Stimulated activated CD8-positive, alpha-beta memory T cell treated with anti-CD3 and anti-CD28 coated beads, Interleukin-2, amount 100 ng/mL, for 48 hours (primary cell): ENCODE results near the gene SNTB2.
"Not testable (repeated sequence)": the region's sequence is repeated elsewhere in the genome, so short reads cannot be mapped to it uniquely, and the experiment has no call there.

ENCODE experiments used
- DNase-seq, 2 donors: peaks; one replicate each; pipeline ENCODE4 v3.0.0-alpha.2; 2020; ENCODE audit warnings: low read depth in 2 of 2

The SNTB2 gene

GRCh38 chr16:69186642-69187445 is at the start of gene SNTB2:
TSS of gene SNTB2 (plus strand) at chr16:69187164. CDS start at chr16:69187167, 3 bp downstream.
- peak; percentile 73 to 81 for DNase-seq

GRCh38 chr16:69138608-69139007 is 48.4 kb upstream of the SNTB2 start:
- DNase-seq: no peak

GRCh38 chr16:69139464-69139863 is 47.5 kb upstream of the SNTB2 start:
- not testable (repeated sequence) for DNase-seq

GRCh38 chr16:69141014-69141413 is 46.0 kb upstream of the SNTB2 start:
- DNase-seq: no peak

GRCh38 chr16:69141936-69142335 is 45.0 kb upstream of the SNTB2 start:
- no peak for DNase-seq

- no peak for DNase-seq
Measured at GRCh38 chr16:69143116-69143515, 43.8 kb upstream of the SNTB2 start.

- no peak for DNase-seq
Measured at GRCh38 chr16:69145658-69146057, 41.3 kb upstream of the SNTB2 start.

GRCh38 chr16:69149621-69150020 is 37.3 kb upstream of the SNTB2 start:
- DNase-seq: not testable (repeated sequence)

GRCh38 chr16:69150146-69150865 is 36.7 kb upstream of the SNTB2 start:
- DNase-seq: no peak

GRCh38 chr16:69157196-69157595 is 29.8 kb upstream of the SNTB2 start:
- DNase-seq: no peak

- DNase-seq: no peak
Measured at GRCh38 chr16:69160192-69160591, 26.8 kb upstream of the SNTB2 start.

- DNase-seq: no peak
Measured at GRCh38 chr16:69165584-69165983, 21.4 kb upstream of the SNTB2 start.

- peak; percentile 56 to 64 for DNase-seq
Measured at GRCh38 chr16:69166221-69166833, 20.6 kb upstream of the SNTB2 start.

GRCh38 chr16:69166946-69167930 is 19.7 kb upstream of the SNTB2 start:
- no peak for DNase-seq

- DNase-seq: no peak
Measured at GRCh38 chr16:69169051-69169450, 17.9 kb upstream of the SNTB2 start.

- DNase-seq: no peak
Measured at GRCh38 chr16:69169607-69170352, 17.2 kb upstream of the SNTB2 start.

GRCh38 chr16:69171325-69172084 is 15.5 kb upstream of the SNTB2 start:
- no peak for DNase-seq

- DNase-seq: no peak
Measured at GRCh38 chr16:69176033-69176800, 10.7 kb upstream of the SNTB2 start.

- no peak for DNase-seq
Measured at GRCh38 chr16:69179328-69180010, 7.5 kb upstream of the SNTB2 start.
